ENCODE results near the gene ZNF682.
"Not testable (repeated sequence)": the region's sequence is repeated elsewhere in the genome, so short reads cannot be mapped to it uniquely, and the experiment has no call there.

ZNF682 gene

DNA sequence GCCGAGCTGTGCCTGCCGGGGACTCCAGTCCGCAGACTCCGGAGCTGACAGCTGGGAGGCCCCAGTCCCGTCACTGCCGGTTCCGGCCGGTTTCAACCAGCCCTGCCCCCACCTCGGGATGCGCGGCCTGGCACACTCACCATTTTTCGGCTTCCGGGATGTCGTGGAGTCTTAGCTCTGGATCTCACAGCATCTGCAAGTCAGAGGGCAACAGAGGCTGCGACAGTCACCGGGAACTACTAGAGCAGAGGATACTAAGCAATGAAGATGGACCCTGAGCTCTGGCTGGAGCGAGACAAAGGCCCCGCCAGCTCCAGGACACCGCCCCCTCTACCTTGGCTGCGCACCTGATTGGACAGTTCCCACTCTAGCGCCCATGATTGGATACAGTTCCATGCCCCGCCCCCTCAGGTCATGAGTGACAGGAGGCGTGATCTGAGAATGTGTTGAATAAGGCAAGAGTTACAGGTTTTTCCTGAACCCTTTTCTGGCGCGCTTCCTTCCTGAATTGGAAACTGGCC is at the start of gene ZNF682:
TSS of gene ZNF682 (minus strand) at position 303 of the 521 bp plus-strand sequence. CDS start at position 143, 160 bp downstream.
- peak; percentile 76 to 87 (median 78) for DNase-seq (ENCODE audit: low read depth in 2 of 3, low spot score in 2 of 3)

DNA sequence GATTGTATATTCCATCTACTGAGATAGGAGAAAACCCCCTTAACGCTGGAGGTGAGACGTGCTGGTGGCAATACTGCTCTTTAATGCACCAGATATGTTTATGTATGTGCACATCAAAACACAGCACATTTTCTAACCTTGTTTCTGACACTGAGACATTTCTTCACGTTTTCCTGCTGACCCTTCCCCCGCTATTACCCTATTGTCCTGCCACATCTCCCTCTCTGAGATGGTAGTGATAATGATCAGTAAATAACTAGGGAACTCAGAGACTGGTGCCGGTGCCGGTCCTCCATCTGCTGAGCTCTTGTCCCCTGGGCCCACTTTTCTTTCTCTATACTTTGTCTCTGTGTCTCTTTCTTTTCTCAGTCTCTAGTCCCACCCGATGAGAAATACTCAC is 43.6 kb upstream of the ZNF682 start:
- DNase-seq (ENCODE audit: low read depth in 2 of 3, low spot score in 2 of 3) = not testable (repeated sequence)

DNA sequence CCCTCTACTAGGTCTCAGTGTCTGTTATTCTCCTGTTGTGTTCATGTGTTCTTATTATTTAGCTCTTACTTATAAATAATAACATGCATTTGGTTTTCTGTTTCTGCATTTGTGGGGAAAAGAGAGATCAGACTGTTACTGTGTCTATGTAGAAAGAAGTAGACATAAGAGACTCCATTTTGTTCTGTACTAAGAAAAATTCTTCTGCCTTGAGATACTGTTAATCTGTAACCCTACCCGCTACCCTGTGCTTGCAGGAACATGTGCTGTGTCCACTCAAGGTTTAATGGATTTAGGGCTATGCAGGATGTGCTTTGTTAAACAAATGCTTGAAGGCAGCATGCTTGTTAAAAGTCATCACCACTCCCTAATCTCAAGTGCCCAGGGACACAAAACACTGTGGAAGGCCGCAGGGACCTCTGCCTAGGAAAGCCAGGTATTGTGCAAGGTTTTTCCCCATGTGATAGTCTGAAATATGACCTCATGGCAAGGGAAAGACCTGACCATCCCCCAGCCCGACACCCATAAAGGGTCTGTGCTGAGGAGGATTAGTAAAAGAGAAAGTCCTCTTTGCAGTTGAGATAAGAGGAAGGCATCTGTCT is 43.0 kb upstream of the ZNF682 start:
- not testable (repeated sequence) for DNase-seq (ENCODE audit: low read depth in 2 of 3, low spot score in 2 of 3)

DNA sequence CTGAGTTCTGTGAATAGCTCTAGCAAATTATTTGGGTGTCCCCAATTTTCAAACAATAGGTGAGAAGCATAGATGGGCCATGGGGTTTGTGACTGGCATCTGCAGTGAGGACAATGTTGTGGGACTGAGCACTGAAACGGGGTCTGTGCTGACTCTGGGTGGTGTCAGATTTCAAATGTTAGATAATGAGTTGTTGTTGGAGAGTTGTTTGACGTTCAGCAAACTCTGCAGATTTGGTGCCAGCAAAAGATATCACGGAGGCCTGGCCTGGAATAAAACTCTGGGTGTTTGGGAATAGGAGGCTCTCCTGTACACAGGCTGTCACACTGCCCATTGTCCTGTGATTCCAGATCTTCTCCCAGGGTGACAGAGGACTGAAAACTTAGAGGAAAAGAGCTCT is 41.4 kb upstream of the ZNF682 start:
- DNase-seq (ENCODE audit: low read depth in 2 of 3, low spot score in 2 of 3) = no peak

DNA sequence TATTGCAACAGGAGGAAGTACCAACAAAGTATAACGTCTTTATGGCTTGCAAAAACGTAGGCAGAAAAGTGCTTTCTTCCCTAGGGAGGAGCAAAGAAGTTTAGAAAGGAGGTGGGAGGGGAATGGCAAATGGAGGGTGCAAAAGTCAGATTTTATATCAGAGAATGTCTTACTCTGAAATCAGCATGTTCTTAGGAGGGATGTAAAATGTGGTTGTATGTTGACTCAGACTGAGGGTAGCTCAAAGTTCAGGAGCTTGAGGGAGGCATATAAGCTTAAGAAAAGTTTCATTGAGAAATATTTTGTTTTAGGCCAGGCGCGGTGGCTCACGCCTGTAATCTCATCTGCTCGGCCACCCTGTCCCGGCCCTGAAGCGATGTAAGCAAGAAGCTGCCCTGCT is 40.2 kb upstream of the ZNF682 start:
- no peak for DNase-seq (ENCODE audit: low read depth in 2 of 3, low spot score in 2 of 3)

DNA sequence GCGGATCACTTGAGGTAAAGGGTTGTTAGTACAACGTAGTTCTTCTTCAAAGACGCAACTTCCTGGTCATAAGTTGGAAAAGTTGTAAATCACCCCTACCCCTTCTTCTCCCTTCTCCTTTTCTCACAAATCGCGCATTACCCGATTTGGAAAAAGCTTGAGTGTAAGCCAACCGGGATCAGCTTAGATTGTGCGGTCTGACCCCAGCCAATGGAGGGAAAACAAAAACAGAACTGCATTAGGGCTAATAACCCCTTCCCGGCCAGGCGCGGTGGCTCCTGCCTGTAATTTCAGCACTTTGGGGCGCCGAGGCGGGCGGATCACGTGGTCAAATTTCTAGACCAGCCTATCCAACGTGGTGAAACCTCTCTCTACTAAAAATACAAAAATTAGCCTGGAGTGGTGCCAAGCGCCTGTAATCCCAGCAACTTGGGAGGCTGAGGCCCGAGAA is 39.3 kb upstream of the ZNF682 start:
- DNase-seq (ENCODE audit: low read depth in 2 of 3, low spot score in 2 of 3) = no peak

DNA sequence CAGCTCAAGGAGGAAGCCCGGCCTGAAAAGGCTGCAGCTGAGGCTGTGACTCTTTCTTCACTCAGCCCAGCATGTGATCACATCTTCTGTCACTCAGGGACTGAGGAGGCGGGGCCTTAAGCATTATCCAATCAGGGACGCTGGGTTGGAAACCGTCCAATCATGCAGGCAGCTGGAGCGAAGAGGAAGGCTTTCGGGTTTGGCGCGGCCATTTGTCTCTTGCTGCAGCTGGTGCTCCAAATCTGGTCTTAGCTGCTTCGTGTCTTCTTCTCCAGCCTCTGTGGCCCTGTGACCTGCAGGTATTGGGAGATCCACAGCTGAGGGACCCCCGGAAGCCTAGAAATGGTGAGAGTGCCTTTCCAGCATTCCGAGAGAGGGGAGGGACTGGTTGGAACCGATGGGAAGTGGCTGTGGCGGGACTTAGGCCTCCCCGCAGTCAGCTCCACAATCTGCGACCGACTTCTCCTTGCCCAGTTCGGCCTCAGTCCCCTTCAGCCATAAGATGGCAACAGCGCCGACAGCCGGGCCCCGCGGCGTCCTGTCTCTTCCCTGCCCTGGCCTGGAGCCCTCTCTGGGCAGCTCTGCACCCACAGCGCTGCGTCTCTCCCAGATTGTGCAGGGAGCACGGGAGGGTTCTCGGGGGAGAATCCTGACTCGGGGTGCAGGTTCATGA is 38.6 kb upstream of the ZNF682 start, which contains the start of gene ZNF90:
TSS of gene ZNF90 (plus strand) at position 210 of the 673 bp plus-strand sequence. CDS start at position 343, 133 bp downstream.
- DNase-seq (ENCODE audit: low read depth in 2 of 3, low spot score in 2 of 3) = peak; percentile 49 to 66 (median 63)

DNA sequence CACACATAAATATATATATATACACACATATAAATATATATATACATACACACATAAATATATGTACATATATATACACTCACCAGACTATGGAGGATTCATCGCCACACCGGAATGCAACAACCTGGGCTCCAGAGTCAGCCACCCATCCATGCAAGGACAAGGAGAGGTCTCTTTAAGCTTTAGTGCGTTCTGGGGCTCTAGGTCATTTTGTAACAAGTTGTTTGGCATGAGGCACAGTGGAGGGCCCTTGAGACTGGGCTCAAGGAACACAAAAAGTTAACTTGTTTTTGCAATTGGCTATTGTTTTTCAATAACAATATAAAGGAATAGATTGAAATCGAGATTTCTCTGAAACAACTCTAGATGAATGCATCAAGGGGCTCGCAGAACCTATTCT is 33.6 kb upstream of the ZNF682 start:
- no peak for DNase-seq (ENCODE audit: low read depth in 2 of 3, low spot score in 2 of 3)

DNA sequence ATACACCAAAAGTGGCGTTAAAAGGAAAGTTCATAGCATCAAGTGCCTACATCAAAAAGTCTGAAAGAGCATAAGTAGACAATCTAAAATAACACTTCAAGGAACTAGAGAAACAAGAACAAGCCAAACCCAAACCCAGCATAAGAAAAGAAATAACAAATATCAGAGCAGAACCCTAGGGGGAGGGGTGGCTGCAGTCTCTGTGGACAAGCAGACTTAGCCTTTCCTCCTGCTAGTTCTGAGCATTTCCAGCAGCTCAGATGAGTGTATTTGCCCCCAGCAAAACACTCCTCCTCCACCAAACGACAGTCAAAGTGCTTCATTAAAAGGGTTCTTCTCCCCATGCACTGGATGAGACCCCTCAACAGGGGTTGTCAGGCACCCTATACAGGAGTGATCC is 31.4 kb upstream of the ZNF682 start:
- DNase-seq (ENCODE audit: low read depth in 2 of 3, low spot score in 2 of 3) = no peak

DNA sequence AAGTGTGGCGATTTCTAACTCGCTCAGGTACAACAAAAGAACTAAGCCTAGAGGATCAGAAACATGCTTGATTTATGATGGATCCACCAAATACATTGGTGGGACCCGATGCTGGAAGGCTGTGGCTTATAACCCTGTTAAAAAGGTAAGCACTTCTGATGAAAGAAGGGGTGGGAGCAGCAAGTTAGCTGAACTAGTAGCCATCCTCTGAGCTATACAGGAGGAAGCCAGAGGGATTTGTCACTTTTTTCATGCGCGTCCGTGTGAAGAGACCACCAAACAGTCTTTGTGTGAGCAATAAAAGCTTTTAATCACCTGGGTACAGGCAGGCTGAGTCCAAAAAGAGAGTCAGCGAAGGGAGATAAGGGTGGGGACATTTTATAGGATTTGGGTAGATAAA is 29.3 kb upstream of the ZNF682 start:
- DNase-seq (ENCODE audit: low read depth in 2 of 3, low spot score in 2 of 3) = not testable (repeated sequence)

DNA sequence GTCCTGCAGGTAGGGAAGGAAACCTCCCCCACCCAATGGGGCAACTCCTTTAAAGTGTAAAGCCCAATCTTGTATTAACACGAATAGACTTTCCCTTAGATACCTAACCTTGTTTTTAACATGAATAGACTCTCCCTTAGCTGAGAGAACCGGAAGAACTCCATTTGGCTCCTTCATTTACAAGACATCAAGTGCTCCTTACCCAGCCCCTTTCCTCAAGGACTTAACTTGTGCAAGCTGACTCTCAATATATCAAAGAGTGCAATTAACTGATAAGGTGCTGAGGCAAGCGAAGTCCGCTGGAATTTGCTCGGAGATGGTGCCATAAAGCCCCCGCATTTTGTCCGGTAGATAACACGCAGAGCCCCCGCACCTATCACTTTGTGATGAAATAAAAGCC is 28.6 kb upstream of the ZNF682 start:
- no peak for DNase-seq (ENCODE audit: low read depth in 2 of 3, low spot score in 2 of 3)

DNA sequence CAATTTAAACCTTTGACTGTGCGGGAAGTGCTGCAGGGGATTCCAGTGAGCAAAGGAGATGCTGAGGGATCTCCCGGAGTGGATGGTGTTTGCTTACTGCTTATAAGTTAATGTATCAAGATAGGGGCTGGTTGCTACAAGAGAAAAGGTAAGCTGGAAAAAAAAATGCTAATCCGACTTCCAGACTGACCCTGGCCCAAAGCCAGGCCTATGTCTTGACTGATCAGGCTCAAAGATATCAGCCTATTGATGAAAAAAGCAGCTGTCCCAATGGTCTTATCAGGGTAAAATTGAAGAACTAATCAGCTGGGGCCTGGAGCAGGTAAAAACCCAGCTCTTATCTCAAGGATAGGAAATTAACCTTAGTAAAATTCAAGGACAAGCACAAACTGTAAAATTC is 27.6 kb upstream of the ZNF682 start:
- DNase-seq (ENCODE audit: low read depth in 2 of 3, low spot score in 2 of 3) = no peak

DNA sequence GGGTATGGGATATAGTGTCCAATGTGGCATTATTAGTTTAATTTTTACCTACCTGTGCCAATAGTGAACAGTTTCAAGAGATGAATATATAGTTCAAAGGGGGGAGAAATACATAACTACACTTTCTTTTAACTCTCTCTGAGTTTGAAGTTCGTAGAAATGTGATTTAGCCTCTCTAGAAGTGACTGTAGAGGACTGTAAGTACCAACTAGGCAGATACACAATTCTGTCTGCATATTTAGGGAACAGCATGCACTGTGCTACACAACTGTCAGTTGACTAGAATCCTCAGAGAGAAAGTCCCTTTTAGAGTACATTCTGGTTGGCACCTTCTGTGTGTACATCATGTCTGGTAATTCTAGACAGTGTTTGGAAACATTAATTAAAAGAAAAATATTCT is 21.0 kb upstream of the ZNF682 start:
- no peak for DNase-seq (ENCODE audit: low read depth in 2 of 3, low spot score in 2 of 3)

DNA sequence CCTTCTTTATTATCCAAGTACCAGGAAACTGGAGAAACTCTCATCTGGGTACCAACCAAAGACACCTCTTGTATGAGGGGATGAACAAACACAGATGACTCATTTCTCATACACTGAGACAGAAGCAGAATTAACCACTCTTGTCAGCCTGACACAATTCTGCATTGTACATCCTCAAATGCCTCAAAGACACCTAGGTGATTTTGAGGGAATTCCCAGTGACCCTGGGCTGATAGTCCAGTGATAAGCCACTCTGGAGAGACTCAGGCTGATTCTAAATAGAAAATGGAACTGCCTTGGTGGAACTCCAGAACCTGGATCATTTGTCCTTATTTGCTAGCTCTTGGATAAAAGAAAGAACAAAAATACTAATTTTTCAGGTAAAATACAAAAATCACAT is 19.4 kb upstream of the ZNF682 start:
- not testable (repeated sequence) for DNase-seq (ENCODE audit: low read depth in 2 of 3, low spot score in 2 of 3)

DNA sequence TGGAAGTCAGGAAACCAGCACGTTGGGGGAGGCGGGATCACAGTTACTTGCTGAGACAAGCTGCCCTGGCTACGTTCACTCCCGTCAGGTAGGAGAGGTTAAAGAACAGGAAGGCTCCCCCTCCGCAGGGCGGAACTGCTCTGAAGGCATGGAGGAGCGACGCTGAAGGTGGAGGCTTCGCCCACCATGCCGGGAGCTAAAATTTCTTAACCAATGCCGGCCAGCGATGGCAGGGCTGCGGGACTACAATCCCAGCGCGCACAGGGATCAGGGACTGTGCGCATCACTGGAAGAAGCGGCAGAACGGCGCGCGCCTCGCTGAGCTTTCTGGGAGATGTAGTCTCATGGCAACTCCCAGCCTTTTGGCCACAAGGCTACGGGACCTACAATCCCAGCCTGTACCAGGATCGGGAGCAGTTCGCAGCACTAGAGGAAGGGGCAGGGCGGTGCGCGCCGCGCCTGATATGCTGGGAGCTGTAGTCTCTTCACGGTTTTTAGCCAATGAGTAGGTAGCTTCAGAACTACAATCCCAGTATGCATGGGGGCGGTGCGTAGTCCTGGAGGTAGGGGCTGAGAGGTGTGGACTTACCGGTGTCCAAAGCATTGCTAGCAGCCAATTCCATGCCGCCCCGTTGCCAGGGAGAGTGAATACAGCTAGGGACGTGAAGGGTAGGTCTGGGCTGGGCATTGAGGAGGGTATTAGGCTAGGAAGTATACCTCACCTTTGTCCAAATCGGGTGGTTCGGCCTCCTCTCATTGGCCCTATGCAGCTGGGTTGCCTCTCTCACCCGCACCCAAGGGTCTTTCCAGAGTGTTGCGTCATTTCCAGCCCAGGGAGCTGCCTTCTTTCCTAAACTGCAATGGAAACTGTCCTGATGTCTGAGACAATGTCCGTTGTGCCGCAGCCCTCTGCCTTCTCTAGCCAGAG is 12.8 kb upstream of the ZNF682 start:
- DNase-seq (ENCODE audit: low read depth in 2 of 3, low spot score in 2 of 3) = peak; percentile 33 to 45 (median 41)

DNA sequence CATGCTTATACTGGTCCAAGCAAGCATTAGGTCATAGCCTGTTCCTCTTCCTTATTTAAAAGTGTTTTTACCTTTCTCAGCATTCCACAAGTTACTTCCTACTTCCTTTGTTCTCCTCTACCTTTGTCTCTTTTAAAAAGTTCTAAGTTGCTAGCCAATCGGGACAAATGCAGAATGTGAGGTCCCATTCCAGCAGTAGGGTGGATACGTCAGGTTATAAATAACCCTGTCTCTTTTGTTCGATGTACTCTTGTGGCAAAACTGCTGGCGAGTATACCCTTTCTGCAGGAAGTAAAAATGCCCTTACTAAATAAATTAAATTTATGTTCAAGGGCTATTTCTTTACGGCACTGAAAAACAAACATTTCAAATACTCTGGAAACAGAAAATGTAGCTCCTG is 6.4 kb upstream of the ZNF682 start:
- not testable (repeated sequence) for DNase-seq (ENCODE audit: low read depth in 2 of 3, low spot score in 2 of 3)

DNA sequence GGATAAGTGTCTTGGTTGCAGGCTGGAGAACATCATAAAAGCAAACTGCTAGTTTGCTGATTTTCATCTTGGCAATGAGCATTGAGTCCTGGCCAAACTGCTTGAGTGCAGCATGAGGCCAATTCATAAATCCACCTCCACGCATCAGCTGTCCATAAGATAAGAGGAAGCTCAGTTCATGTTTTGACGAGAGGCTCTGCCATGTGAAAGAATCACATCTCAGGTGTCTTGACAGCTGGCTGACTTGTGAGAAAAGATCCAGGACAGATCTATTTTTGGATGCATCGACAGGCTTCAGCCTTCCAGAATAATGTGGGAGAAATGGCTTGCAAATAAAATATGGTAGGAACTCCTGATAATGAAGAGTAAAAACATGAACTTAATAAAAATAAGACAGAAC is 5.4 kb upstream of the ZNF682 start:
- DNase-seq (ENCODE audit: low read depth in 2 of 3, low spot score in 2 of 3) = no peak

DNA sequence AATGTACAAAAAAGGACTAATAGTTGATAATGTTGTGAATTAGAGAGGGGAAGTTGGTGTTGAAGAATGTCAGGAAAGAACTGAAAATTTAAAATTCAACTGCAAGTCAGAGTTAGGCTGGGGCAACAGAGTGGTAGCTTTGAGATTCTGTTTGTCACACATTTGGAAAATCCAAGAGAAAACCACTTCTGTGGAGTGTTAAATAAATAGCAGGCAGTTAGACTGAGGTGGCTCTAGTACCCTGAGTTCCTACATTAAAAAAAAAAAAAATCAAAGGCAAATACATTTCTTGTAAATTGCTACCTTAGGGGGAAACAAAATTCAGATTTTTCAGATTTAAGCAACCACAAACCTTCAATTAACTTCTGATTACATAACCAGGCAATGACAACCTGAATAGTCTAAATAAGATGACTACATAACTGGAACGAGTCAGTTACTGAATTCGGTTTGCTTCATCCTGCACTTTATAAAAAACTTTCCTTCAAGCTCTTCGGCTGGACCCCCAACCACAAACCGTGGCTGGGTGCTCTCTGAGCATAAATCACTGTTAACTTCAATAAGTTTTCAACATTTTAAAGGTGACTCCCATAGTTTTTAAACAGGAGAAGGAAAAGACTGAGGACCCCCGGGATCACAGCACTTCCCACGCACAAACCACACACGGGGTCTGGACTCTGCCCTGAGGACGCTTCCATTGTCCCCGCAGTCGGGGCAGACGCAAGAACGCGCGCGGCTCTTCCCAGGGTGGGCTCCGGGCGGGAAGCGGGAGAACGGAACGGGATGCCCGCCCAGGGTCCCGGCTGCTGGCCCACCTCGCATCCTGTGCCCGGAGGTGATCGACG is 725 bp downstream of the ZNF682 start:
- DNase-seq (ENCODE audit: low read depth in 2 of 3, low spot score in 2 of 3) = no peak

DNA sequence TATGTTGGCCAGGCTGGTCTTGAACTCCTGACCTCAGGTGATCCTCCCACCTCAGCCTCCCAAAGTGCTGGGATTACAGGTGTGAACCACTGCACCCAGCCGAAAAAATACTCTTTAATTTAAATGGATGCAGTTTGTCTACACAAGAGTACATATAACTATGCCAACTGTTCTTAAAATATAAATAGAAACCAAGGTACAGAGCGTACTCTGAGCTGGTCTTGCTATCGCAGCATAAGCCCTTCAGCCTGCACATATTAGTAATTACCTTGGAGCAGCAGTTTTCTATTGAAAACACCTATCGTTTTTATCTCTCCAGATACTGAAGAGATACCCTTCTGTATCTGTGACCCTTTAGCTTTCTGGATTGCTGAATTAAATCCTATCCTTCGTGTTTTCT is 3.4 kb downstream of the ZNF682 start:
- no peak for DNase-seq (ENCODE audit: low read depth in 2 of 3, low spot score in 2 of 3)

DNA sequence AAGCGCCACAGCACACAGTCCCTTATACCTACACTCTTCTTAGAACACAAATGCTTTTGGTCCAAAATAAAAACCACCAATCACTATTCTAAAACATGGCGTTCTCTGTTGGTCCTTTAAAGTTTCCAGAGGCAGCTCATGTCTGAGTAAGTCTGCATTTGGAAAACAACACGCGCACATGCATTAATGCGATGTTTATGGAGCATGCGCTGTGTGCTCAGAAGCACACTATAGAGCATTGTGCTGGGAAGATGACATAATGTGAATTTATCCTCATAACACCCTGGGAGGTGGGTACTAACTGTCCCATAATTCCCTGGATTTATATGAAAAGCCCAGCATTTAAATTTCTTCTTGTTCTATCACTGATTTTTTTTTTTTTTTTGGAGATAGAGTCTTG is 10.7 kb downstream of the ZNF682 start:
- no peak for DNase-seq (ENCODE audit: low read depth in 2 of 3, low spot score in 2 of 3)

DNA sequence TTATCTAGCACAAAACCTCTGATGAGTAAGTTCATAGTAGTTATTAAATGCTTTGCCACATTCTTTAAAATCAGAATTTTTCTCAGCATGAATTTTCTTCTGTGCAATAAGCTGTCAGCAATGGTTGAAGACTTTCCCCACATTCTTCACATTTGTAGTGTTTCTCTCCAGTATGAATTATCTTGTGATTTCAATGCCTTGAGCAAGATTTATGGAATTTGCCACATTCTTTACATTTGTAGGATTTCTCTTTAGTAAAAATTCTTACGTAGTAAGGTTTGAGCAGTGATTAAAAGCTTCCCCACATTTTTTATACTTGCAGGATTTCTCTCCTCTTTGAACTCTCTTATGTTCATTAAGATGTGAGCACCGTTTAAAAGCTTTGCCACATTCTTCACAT is 33.6 kb downstream of the ZNF682 start:
- no peak for DNase-seq (ENCODE audit: low read depth in 2 of 3, low spot score in 2 of 3)

All from activated CD8-positive, alpha-beta memory T cell treated with anti-CD3 and anti-CD28 coated beads for 48 hours (primary cell).